NCI-H226 (cell line): Measurements from ENCODE around the gene GRAMD1B.
A peak's percentile ranks its signal among the peaks of the same experiment; 100 is the strongest.

Experiments used
- DNase-seq: peaks from one replicate; pipeline ENCODE4 v3.0.0-alpha.2; 2015

Gene GRAMD1B

DNA sequence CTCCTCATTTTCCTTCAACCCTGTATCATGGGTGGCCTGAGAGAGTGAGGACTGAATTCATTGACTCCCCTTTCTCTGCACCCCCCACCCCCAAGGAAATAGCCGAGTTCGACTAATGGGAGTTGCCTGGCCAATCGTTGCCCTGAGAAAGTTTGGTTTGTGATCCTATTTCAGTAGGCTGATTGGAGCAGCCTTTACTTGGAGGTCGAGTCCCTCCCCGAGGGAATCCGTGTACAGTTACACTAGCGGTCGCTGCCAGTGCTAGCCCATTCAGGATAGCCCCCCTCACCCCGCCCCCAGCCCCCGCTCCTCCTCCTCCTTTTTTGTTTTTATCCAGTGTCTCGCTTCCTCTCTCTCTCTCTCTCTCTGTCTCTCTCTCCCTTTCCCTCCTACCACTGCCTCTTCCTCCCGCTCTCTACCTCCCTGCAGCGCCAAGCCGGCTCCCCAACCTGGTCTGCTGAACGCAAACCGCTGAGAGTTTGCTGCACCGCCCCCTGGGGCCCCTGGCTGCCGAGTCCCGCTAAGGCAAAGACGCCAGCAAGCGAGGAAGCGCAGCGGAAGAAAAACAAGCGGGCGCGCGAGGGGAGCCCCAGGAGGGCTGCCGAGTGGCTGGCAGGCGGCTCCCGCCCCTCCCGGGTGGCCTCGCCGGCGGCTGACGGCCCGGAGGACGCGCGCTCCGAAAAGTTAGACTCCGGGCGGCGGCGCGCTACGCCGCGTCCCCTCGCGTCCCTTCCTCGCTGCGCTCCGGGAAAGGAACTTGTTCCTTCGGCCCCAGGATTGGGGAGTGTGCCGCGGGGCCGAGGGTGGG, at the start of gene GRAMD1B:
Gene GRAMD1B, plus strand, starts transcription at position 357 of the 808 bp plus-strand sequence. CDS start 524 bp downstream, outside the sequence.
- DNase-seq = no peak

DNA sequence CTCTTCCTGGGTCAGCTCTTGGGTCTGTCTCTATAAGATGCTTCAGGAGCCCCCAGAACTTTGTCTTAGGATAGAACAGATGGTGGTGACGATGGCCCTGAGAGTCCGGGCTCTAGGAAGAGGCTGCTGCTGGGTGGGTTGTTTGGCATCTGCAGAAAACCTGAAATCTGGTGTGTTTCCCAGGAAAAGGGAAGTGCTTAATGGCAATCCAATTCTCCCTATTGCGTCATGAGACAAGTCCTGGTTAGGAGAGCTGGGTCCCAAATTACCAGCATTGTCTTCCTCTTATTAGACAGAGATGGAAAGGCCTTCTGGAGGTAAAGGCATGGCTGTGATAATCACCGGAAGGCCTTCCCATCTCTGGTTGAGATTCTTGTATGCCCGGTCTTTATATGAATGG, 48.9 kb upstream of the GRAMD1B start:
- no peak for DNase-seq

DNA sequence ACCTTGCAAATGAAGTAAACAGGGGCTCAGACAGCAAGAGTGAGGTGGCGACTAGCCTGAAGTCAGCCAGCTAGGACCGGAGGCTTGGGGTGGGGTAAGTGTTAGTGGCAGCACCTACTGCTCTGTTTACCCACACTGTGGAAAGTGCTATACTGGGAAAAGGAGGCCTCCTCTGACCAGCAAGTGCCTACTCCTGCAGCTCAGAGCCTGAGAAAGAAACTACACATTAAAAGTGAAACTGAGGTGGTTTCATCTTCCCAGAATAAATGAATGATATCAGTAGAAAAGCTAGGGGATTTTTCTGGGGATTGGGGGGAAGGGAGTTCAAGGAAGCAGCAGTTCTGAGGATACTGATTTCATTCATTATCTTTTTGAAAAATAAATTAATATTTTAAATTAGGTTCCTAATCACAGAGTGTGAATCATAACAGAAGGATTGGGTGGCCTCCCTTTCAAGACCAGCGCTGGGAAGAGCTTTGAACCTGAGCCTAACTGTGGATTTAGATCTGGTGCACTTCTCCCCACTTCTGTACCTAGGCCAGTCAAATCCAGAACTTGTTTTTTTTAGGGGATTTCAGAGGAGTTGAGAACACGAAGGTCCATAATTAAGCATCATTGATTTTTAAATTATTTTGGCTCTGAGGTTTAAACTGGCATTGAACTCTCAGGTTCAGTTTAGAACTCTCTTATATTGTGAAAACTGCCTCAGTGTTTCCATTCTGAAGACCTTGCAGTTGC, 48.1 kb upstream of the GRAMD1B start:
- no peak for DNase-seq

DNA sequence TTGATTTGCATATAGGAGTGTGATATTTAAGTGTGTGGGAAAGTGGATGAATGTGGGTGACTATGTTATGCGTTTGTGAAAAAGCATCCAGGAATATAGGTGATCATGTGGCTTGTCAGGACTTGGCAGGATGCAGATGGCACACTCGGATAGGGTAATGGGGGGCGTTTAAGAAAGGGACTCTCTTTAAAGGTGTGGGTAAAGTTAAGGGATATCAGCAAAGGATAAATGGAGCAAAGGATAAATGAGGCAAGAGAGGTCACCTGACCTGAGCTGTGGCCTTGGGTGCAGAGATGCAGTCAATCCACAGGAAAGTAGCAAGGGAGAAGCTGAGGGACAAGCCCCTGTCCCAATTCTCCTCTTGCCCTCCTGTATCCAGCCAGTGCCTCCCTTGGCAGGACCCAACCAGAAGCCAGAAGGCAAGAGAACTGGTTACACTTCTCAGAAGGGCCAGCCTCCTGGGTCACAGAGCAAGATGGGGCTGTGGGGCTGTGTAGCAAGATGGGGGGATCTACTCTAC, 47.5 kb upstream of the GRAMD1B start:
- DNase-seq = no peak

DNA sequence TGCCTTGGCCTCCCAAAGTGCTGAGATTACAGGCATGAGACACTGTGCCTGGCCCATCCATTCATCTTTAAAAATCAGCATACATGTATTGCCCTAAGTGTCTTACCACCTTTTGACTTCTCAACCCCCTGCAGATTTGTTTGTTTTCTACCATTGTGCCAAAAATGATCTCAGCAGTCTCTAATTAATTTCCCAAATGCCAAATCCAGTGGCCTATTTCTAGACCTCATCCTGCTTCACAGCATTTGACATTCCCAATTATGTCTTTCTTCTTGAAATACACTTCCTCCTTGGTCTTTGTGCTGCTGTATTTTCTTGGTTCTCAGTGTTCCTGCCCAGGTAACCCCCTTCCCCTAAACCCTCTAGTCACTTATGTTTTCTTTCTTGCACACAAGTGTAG, 46.0 kb upstream of the GRAMD1B start:
- DNase-seq = no peak

DNA sequence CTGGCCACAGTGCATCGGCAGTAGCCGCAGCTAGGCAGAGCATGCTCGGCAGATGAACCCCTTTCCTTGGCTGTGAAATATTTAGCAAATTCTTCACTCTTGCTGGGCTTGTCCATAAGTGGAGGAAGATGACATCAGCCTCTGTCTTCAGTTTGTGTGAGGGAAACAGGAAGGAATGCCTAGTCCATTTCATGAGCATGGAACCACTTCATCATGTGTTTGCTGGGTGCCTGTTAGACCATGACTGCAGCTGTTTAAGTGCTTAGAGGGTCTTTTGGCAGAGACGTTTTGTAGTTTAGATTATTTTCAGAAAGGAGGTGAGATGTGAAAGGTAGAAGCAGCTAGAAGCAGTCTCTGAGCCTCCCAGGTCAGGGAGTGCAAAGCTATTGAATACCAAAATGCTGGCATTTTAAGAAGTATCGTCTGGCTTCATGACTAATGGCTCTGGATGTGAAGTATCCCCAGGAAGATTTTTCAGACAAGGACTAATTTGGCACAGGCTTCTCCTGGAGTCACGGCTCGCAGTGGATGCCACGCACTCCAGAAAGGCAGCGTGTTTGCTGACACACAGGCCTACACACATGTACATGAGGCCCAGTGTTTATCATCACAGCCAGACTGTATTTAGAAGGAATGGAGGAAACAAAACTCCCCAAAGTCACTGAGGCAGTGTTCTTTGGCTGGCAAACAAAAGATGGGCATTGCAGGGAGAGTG, 43.1 kb upstream of the GRAMD1B start:
- DNase-seq = no peak

DNA sequence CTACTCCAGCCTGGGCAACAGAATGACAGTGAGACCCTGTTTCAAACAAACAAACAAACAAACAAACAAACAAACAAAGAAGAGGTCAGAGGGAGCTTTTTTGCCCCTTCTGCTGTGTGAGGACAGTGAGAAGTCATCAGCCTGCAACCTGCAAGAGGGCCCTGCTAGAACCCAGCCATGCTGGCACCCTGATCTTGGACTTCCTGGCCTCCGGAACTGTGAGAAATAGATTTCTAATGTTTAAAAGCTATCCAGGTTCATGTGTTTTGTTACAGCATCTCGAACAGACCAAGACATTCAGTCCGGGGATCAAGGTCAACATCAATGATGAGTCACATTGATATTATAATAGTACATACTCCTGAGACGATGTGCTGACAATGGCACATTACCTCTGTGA, 41.4 kb upstream of the GRAMD1B start:
- DNase-seq = no peak

DNA sequence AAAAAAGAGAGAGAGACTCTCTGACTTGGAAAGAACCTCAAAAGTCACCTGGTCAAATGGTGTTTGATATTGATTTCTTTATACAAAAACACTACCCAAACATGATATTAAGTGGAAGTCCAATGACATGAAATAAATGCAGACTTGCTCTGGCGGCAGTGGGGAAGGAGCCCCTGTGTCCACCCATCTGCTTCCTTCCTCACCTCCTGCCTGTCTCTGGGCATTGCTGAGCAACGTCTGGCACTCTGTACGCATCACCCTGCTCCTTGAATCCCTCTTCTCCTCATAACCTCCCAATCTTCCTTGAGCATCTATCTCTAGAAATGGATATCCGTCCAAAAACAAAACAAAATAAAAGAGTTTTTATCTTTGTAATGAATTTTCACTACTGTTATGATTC, 39.9 kb upstream of the GRAMD1B start:
- no peak for DNase-seq

DNA sequence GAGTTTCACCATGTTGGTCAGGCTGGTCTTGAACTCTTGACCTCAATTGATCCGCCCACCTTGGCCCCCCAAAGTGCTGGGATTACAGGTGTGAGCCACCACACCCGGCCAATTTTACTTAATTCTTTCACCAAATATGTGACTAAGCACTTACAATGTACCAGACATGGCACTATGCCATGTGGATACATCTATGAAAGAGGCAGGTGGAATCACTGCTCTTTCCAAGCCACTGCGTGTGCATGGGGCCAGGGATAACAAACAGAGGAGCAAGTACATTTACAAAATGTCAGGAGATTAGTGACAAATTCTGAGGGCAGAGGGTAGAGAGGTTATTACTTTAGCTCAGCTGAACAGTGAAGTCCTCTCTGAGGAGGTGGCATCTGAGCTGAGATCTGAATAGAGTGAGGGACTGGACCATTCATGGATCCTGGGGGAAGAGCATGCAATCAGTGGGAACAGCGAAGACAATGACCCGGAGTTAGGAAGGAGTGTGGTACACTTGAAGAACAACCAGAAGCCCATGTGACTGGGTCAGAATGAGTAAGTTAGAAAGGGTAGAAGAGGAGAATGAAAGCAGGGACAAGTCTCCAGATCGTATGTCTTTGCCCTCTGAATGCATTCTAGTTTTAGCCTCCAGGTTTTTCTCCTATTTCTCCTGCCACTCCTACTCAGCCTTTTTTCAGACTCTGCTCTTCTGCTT, 38.3 kb upstream of the GRAMD1B start:
- no peak for DNase-seq

DNA sequence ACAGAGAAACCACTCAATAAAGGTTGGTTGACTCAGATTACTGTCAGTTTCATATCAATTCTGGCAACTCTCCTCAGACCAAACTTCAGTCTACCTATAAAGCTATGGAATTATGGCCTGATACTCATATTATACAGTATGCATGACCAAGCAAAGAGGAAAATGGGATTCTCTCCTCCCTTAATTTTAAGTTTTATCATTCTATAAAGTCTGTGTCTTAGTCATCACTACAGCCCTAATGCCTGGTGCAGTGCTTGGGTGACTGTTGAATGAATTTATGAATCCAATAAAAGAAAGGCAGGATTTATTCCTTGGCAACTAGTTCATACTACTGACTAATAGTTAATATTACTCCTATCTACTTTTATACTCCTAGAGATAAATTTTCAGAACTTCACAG, 37.6 kb upstream of the GRAMD1B start:
- no peak for DNase-seq

DNA sequence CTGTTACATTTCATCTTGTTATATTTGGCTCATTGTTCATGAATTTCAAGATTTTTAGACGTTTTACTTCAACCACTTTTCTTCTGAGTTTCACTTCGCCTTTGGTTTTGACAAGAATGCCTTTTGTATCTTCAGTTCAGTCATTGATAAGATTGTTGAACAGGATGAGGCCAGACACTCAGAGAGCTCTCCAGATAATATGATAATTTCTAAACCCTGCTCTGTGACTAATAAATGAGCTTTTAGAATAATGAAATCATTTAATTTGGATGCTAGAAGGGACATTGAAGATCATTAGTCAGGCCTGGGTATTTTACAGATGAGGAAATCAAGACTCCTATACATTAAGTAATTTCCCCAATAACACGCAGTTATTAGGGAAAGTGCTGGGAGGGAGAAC, 37.2 kb upstream of the GRAMD1B start:
- DNase-seq = no peak

DNA sequence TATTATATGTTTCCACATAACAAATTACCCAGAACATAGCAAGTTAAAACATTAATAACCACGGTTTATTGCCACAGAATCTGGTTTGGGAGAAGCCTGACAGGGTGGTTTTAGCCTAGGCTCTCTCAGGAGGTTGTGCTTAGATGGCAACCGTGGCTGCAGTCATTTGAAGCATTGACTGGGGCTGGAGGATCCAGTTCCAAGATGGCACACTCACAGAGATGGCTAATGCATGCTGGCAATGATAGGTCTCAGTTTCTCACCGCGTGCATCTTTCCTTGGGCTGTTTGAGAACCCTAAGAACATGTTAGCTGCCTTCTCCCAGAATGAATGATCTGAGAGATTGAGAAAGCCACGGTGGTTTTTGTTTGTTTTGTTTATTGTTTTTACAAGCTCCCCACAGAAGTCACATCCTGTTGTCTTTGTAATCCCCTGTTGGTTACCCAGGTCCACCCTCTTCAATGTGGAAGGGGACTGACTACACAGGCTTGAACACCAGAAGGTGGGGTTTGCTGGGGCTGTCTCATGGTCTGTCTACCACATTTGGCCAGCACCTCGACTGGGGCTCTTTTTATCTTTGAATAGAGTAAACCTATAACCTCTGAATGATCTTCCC, 36.6 kb upstream of the GRAMD1B start:
- DNase-seq = no peak

DNA sequence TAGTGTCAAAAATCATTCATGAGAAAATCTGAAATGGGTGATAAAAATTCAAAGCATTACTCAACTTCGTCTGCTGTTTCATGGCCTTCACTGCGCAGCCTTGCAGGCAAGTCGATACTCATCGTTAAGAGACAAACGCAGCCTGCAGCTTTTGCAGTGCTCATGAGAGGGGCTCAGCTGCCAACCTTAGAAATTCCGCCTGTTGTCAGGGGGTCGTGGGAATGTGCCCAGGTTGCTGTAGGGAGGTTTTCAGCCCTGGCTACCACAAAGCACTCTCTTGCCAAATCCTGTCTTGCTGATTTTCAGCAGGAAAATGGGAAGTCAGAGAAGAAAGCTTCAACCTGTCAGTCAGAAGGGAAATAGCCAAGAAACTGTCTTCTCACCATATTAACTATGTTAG, 25.4 kb upstream of the GRAMD1B start:
- no peak for DNase-seq

DNA sequence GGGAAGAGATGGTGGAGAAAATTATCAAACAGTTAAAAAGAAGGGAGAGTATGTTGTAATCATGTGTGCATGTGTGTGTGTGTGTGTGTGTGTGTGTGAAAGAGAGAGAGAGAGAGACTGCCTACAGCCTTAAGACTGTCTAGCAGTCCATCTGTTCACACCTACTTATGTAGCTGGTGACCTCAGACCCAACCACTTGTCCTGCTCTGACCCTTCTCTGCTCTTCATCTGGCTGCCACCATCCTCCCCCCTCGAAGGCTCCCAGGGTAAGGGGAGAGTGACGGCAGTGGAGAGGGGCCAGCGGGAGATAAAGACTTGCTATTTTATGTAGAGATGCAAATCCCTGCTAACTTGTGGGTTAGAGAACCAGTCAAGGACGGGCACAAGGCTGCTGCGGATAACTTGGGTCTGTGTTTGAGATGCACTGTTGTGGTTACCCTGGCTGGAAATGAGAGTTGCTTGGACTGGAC, 24.9 kb upstream of the GRAMD1B start:
- DNase-seq = no peak

DNA sequence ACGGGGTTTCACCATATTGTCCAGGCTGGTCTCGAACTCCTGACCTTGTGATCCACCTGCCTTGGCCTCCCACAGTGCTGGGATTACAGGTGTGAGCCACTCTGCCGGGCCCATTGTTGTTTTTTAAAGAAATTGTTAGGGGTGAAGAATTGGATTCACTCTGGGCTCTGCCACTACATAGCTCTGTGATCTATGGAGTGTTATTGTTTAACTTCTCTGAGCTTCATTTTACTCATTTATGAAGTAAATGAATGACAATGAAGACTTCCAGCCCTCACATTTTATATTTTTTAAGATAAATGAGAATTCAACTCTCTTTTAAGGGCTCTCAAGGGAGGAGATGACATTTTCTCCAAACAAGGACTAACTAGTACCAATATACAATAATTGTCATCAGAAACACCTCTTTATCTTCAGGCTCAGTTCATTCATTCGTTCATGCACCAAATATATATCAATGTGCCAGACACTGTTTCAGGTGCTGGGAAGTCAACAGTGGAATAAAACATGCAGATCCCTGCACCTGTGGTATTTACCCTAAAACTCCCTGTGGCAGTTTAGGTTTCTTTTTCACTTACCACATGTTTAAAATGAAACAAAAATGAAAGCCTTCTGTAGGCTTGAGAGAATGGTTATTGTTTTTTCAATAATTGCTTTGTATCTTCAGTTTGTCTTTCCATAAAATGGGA, 23.5 kb upstream of the GRAMD1B start:
- DNase-seq = no peak

DNA sequence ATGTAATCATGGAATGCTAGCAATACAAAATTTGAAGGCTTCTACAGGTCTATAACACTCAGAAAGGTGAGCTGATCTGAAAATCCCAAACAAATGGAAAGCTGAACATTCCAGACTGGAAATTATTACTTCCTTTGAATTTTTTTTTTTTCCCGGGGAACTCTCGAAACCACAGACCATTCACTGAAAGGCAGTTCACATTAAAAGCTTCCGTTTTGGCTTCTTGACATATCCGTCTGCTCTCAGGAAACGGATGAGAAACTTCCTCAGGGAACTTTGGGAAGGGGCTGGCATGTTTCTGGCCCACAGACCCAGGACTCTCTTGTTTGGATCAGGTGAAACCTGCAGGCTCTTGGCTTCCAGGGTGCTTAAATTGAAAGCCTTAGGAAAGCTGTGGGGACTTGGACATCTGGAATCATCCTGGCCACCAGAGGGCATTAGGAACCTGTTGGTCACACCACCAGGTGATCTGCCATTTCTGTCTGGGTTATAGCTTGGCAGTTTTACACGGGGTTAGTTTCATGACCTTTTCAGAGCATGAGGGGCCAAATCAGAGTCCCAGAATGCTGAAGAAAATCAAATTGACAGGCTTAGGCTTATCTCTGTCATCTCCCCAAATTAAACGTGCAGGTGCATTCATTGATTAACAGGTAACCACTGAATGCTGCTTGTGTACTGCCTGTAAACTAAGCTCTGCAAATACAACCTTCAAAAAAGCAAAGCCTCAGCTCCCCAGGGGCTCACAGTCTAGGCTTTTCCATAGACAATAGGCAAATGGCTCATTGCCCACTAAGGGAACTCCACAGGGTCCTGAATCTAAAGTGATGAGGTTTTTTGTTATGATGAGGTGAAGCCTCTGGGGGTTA, 22.7 kb upstream of the GRAMD1B start:
- peak; percentile 25 for DNase-seq

DNA sequence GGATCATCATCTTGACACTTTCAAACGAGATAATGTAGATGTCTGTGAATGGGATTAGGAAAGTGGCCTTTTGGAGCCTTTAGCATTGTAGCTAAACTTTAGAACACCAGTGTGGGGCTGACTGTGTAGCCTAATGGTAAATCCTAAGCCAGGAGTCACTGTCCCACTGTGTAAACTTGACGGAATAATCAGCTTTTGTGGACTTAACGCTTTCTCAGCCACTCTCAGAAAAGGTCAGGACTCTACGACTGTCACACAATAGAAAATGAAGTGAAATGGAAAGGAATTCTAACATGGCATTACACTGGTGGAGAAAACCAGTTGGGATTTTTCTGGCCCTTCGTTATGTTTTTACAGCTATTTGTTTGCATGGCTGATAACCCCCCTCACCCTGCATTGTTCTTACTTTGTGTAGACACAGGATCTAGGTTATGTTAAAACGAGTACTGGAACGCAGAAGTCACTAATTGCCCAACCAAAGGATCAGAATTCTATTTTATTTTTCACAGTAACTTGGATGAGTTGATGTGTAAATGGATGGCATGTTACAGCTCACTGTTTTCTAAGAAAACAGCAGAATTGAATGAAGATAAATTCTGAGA, 22.0 kb upstream of the GRAMD1B start:
- DNase-seq = no peak

DNA sequence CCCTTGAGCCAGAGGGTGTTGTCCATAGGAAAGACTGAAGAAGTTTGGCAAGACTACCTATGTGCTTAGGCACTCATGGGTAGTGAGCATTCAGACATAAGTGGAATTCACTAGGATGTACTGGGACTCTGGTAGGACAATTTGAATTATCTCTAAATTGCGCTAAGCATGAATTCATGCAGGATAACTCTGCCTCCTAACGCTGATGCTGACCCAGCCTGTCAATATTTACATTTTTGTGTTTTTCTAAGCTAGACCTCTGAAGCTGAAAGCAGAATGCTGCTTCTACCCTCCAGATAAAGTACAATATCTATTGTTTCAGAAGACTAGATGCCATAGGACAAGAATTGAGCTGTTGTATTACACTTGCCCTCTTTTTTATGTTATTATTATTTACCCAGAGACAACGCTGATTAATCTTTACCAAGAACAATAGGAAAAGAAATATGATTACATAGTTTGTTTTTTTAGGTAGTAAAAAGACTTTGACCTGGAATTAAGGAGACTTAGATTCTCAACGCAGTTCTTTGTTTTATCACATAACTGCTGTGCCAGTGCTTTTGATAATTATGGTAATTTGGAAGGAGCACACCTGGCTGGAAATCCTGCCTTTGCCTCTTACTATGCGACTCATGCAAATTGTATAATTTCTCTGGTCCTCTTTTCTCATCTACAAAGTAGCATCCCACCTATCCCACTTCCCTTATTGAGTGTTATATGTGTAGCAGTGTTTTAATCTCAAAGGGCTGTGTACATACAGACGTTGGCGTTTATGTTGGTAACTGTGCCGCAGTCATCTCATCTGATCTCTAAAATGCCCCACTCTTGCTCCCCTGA, 21.2 kb upstream of the GRAMD1B start:
- no peak for DNase-seq
